Esophagus squamous epithelium (tissue), 4 donors: ENCODE data around the gene SCT.

ENCODE experiments used
- CTCF ChIP-seq, 6 experiments: fragments of 450-650 bp in 4 of 6; fragments of 200-600 bp in 2 of 6; sonication (generic) in 2 of 6; IDR thresholded peaks; one replicate each; pipeline ENCODE4 v1.5.1; 2016 to 2019; ENCODE audit warnings: antibody characterized with exemption in 6 of 6, mild to moderate bottlenecking in 4 of 6, moderate library complexity in 4 of 6
- POLR2A ChIP-seq, 4 donors: fragments of 450-650 bp; IDR thresholded peaks; one replicate each; pipeline ENCODE4 v1.6.1; 2017; ENCODE audit warnings: antibody characterized with exemption in 4 of 4, mild to moderate bottlenecking in 4 of 4, moderate library complexity in 3 of 4

- TF ChIP-seq CTCF (IDR thresholded peaks at IDR 0.05) (no peak), POLR2A (IDR thresholded peaks at IDR 0.05) (no peak)
Observed at GRCh38 chr11:640021-640706, 13.2 kb upstream of the SCT start.
